ENCODE results near the gene EHBP1. TPM values are rescaled to one million over a fixed set of nuclear protein-coding genes. Genes with fewer than 3 reads are reported as not detected.

The EHBP1 gene
- total and polyA plus RNA-seq, 4 donors: 12.0 to 70.9 (median 28.1) TPM

DNA sequence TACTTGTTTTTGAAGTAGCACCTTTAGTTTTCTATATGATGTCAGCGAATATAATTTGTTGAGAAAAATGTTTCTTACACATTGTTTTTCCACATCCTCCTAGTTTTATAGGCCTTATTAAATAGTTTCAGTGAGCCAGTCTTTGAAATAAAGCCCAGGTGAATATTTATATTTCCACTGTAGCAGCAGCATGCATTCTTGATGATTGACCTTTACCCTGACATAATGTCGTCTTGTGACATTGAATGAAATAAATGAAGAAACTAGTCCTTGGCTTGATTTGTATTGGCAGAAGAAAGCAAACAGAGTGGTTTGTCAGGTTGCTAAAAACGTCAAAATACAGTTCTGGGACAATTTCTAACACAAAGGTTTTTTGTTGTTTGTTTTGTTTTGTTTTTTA is 84.4 kb downstream of the EHBP1 start:
- intact Hi-C loops (cut with DNase I): loop anchor here in 1 of 2 donors (5.0 to 10.0 kb wide), 2 partner anchors 235 to 697 kb away; no protein-coding TSS in a partner anchor
- DNase-seq: no peak
- H3K27ac ChIP-seq (ENCODE audit: low read depth in 1 of 2, low read length in 2 of 2): no peak overlapping the region
- no peaks in the 10 kb centered on the region for H3K27me3 ChIP-seq (ENCODE audit: control insufficient read depth in 1 of 2, insufficient read depth in 2 of 2, low read length in 1 of 2)
- no peak for ATAC-seq (ENCODE audit: low FRiP score)
- 75 to 76% methylated on average over 3 of the region's 3 CpGs for WGBS, 2 donors
- no peaks in the 10 kb centered on the region for H3K36me3 ChIP-seq (ENCODE audit: control insufficient read depth in 1 of 2, insufficient read depth in 2 of 2, low read length in 1 of 2)
- no peak overlapping the region for H3K4me3 ChIP-seq (ENCODE audit: low read length in 2 of 2)
- H3K4me1 ChIP-seq (ENCODE audit: control insufficient read depth in 1 of 2, insufficient read depth in 2 of 2, low read length in 2 of 2): no peaks in the 10 kb centered on the region
- no peaks in the 10 kb centered on the region for H3K9me3 ChIP-seq (ENCODE audit: control insufficient read depth, low read length)

DNA sequence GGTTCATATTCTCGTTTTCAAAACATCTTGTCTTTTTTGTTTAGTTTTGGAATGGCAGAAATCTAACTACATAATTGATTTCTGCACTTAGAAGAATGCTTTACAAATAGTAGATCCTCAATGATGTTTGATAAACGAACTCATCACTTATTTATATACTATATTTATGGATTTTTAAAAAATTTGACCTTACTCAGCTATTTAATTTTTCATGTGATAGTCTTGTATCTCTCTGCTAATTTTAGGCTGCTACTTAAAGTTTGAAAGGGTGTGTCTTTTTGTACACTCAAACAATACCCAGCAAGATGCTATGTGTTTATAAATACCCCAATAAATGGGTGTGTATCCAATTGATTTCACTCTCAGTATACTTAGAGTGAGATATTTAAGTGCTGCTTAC is 86.9 kb downstream of the EHBP1 start:
- intact Hi-C loops (cut with DNase I): no loop called here
- no peaks in the 10 kb centered on the region for H3K36me3 ChIP-seq (ENCODE audit: control insufficient read depth in 1 of 2, insufficient read depth in 2 of 2, low read length in 1 of 2)
- H3K4me1 ChIP-seq (ENCODE audit: control insufficient read depth in 1 of 2, insufficient read depth in 2 of 2, low read length in 2 of 2): no peaks in the 10 kb centered on the region
- H3K4me3 ChIP-seq (ENCODE audit: low read length in 2 of 2): no peak overlapping the region
- ATAC-seq (ENCODE audit: low FRiP score) (no peak), DNase-seq (no peak)
- no peak overlapping the region for H3K27ac ChIP-seq (ENCODE audit: low read depth in 1 of 2, low read length in 2 of 2)
- H3K27me3 ChIP-seq (ENCODE audit: control insufficient read depth in 1 of 2, insufficient read depth in 2 of 2, low read length in 1 of 2): no peaks in the 10 kb centered on the region
- WGBS, 2 donors: 89 to 90% methylated on average over 2 of the region's 2 CpGs
- H3K9me3 ChIP-seq (ENCODE audit: control insufficient read depth, low read length): no peaks in the 10 kb centered on the region

DNA sequence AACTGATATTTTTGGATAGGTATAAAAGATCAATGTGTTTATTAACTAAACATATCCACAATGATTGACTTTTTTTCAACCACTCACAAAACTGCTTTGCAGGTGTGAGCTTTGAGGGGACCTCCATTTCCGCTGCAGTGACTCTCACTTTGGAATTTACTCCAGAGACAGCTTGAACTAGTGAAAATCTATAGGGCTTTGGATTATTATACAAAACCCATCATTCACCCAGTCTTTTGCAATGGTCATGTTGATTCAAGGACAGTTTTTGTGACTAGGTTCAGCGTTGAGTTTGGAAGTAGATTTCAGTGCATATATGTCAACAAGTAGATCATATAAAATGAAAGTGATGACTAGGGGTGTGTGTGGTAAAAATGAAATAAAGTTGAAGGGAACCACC is 87.7 kb downstream of the EHBP1 start:
- WGBS, 2 donors: 97 to 98% methylated on average over 2 of the region's 2 CpGs
- no peak for ATAC-seq (ENCODE audit: low FRiP score)

DNA sequence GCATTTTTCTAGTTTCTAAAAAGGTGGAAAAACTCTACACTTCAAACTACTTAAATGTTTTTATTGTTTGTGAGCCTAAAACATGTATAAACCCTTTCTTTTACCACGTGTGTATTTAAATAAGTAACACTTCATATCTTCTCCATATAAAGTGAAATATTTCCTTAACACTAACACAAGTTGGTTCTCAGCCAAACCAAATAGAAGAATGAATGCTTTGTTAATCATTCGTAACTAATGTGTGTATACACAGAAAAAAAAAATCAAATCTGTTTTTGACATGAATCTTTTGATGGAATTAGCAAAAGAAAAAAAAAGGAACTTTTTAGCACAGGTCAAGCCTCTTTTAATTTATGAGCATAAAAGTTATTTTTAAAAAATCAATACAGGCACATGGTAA is 89.3 kb downstream of the EHBP1 start:
- no peak overlapping the region for H3K27ac ChIP-seq (ENCODE audit: low read depth in 1 of 2, low read length in 2 of 2)
- intact Hi-C loops (cut with DNase I): no loop called here
- H3K4me3 ChIP-seq (ENCODE audit: low read length in 2 of 2): no peak overlapping the region
- no peaks in the 10 kb centered on the region for H3K36me3 ChIP-seq (ENCODE audit: control insufficient read depth in 1 of 2, insufficient read depth in 2 of 2, low read length in 1 of 2)
- no peaks in the 10 kb centered on the region for H3K9me3 ChIP-seq (ENCODE audit: control insufficient read depth, low read length)
- 14 to 16% methylated on average over 2 of the region's 2 CpGs for WGBS, 2 donors
- H3K27me3 ChIP-seq (ENCODE audit: control insufficient read depth in 1 of 2, insufficient read depth in 2 of 2, low read length in 1 of 2): no peaks in the 10 kb centered on the region
- no peak for ATAC-seq (ENCODE audit: low FRiP score)
- DNase-seq: no peak
- no peaks in the 10 kb centered on the region for H3K4me1 ChIP-seq (ENCODE audit: control insufficient read depth in 1 of 2, insufficient read depth in 2 of 2, low read length in 2 of 2)

More for the DNA sequence above, 87.7 kb downstream of the EHBP1 start:
- no peak for DNase-seq
- Histone ChIP-seq H3K4me3 (ENCODE audit: low read length in 2 of 2) (no peak overlapping the region), H3K9me3 (ENCODE audit: control insufficient read depth, low read length) (no peaks in the 10 kb centered on the region), H3K27me3 (ENCODE audit: control insufficient read depth in 1 of 2, insufficient read depth in 2 of 2, low read length in 1 of 2) (no peaks in the 10 kb centered on the region), H3K36me3 (ENCODE audit: control insufficient read depth in 1 of 2, insufficient read depth in 2 of 2, low read length in 1 of 2) (no peaks in the 10 kb centered on the region), H3K27ac (ENCODE audit: low read depth in 1 of 2, low read length in 2 of 2) (no peak overlapping the region), H3K4me1 (ENCODE audit: control insufficient read depth in 1 of 2, insufficient read depth in 2 of 2, low read length in 2 of 2) (no peaks in the 10 kb centered on the region)
- intact Hi-C loops (cut with DNase I): no loop called here

DNA sequence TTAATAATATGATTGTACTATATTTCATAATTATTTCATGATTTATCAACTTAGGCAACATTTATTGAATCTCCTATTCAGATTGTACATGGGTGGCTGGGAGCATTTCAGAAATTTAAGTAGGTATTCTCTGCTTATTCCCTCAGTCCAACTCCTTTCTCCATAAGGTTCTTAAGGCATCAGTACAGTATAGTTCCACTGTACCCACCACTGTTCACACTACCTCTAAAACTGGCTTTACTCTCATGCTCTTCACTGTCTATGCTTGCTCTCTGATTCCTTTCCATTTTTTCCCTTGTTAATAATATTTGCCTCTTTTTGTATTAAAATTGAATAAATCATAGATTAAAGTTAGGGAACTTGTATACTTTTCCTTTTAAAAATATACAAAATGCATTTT is 89.8 kb downstream of the EHBP1 start:
- DNase-seq (no peak), ATAC-seq (ENCODE audit: low FRiP score) (no peak)
- no peaks in the 10 kb centered on the region for H3K36me3 ChIP-seq (ENCODE audit: control insufficient read depth in 1 of 2, insufficient read depth in 2 of 2, low read length in 1 of 2)
- no peak overlapping the region for H3K4me3 ChIP-seq (ENCODE audit: low read length in 2 of 2)
- H3K9me3 ChIP-seq (ENCODE audit: control insufficient read depth, low read length): no peaks in the 10 kb centered on the region
- intact Hi-C loops (cut with DNase I): no loop called here
- no peak overlapping the region for H3K27ac ChIP-seq (ENCODE audit: low read depth in 1 of 2, low read length in 2 of 2)
- H3K4me1 ChIP-seq (ENCODE audit: control insufficient read depth in 1 of 2, insufficient read depth in 2 of 2, low read length in 2 of 2): no peaks in the 10 kb centered on the region
- H3K27me3 ChIP-seq (ENCODE audit: control insufficient read depth in 1 of 2, insufficient read depth in 2 of 2, low read length in 1 of 2): no peaks in the 10 kb centered on the region

DNA sequence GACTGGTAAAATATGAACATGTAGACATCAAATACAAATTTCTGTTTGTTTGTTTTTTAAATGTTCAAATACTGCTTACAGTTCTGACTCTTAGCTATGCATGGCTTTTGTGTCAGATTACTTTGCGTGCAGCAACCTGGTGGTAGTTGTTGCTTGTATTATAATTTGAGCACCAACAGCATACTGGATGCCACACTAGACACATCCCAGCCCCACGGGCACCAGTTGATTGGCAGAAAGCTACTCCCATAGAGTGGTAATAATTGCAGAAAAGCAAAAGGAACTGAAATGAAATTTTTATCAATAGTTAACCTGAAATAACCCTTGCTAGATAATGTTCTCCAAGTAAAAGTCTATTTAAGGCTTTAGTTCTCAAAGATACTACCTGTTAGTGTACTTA is 91.6 kb downstream of the EHBP1 start:
- ATAC-seq (ENCODE audit: low FRiP score): no peak

DNA sequence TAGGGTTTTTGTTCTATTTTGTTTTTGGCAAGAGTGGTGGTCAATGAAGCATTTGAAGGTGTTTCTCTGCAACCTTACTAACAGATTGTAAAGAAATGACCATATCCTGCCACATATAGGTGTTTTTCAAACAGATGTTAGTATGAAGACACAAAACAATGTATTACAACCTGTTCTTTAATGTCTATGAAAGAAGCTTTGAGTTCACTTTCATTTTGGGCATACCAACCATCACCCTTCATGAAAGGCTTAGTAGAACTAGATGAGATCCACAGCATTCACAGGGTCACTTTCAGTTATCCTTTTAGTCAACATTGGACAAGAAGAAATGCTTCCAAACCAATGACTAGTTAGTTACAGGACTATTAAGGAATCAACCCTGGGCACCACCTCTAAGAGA is 95.1 kb downstream of the EHBP1 start:
- H3K27ac ChIP-seq (ENCODE audit: low read depth in 1 of 2, low read length in 2 of 2): no peak overlapping the region
- DNase-seq: no peak

More for the DNA sequence above, 91.6 kb downstream of the EHBP1 start:
- Histone ChIP-seq H3K9me3 (ENCODE audit: control insufficient read depth, low read length) (no peaks in the 10 kb centered on the region), H3K4me3 (ENCODE audit: low read length in 2 of 2) (no peak overlapping the region), H3K4me1 (ENCODE audit: control insufficient read depth in 1 of 2, insufficient read depth in 2 of 2, low read length in 2 of 2) (no peaks in the 10 kb centered on the region), H3K27ac (ENCODE audit: low read depth in 1 of 2, low read length in 2 of 2) (no peak overlapping the region), H3K27me3 (ENCODE audit: control insufficient read depth in 1 of 2, insufficient read depth in 2 of 2, low read length in 1 of 2) (no peaks in the 10 kb centered on the region), H3K36me3 (ENCODE audit: control insufficient read depth in 1 of 2, insufficient read depth in 2 of 2, low read length in 1 of 2) (no peaks in the 10 kb centered on the region)
- no peak for DNase-seq
- intact Hi-C loops (cut with DNase I): no loop called here
- WGBS, 2 donors: 97% methylated on average over 2 of the region's 2 CpGs

DNA sequence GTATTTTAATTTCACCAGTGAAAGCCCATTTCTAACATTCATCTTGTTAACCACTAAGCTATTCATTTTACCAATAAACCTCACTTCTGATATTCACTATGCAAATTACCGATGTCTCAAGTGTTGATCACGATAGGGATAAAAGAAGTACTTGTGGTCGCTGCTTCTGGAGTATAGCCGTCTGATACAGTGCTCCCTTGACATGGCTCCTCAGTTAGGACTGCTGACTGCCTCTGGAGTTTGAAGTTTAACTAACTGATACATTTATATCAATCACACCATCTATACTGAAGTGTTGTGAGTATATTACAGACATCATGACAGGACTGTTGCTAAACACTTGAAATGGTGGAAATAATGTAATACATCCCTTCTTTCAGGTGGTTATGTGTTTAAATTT is 95.6 kb downstream of the EHBP1 start:
- 93 to 96% methylated on average over 4 of the region's 4 CpGs for WGBS, 2 donors
- DNase-seq (no peak), ATAC-seq (ENCODE audit: low FRiP score) (no peak)
- Histone ChIP-seq H3K36me3 (ENCODE audit: control insufficient read depth in 1 of 2, insufficient read depth in 2 of 2, low read length in 1 of 2) (no peaks in the 10 kb centered on the region), H3K4me3 (ENCODE audit: low read length in 2 of 2) (no peak overlapping the region), H3K9me3 (ENCODE audit: control insufficient read depth, low read length) (no peaks in the 10 kb centered on the region), H3K27ac (ENCODE audit: low read depth in 1 of 2, low read length in 2 of 2) (no peak overlapping the region), H3K4me1 (ENCODE audit: control insufficient read depth in 1 of 2, insufficient read depth in 2 of 2, low read length in 2 of 2) (no peaks in the 10 kb centered on the region), H3K27me3 (ENCODE audit: control insufficient read depth in 1 of 2, insufficient read depth in 2 of 2, low read length in 1 of 2) (no peaks in the 10 kb centered on the region)
- intact Hi-C loops (cut with DNase I): no loop called here

More for the DNA sequence above, 95.1 kb downstream of the EHBP1 start:
- ATAC-seq (ENCODE audit: low FRiP score): no peak
- H3K4me1 ChIP-seq (ENCODE audit: control insufficient read depth in 1 of 2, insufficient read depth in 2 of 2, low read length in 2 of 2): no peaks in the 10 kb centered on the region
- H3K36me3 ChIP-seq (ENCODE audit: control insufficient read depth in 1 of 2, insufficient read depth in 2 of 2, low read length in 1 of 2): no peaks in the 10 kb centered on the region
- no peaks in the 10 kb centered on the region for H3K27me3 ChIP-seq (ENCODE audit: control insufficient read depth in 1 of 2, insufficient read depth in 2 of 2, low read length in 1 of 2)
- H3K9me3 ChIP-seq (ENCODE audit: control insufficient read depth, low read length): no peaks in the 10 kb centered on the region
- H3K4me3 ChIP-seq (ENCODE audit: low read length in 2 of 2): no peak overlapping the region
- intact Hi-C loops (cut with DNase I): no loop called here

DNA sequence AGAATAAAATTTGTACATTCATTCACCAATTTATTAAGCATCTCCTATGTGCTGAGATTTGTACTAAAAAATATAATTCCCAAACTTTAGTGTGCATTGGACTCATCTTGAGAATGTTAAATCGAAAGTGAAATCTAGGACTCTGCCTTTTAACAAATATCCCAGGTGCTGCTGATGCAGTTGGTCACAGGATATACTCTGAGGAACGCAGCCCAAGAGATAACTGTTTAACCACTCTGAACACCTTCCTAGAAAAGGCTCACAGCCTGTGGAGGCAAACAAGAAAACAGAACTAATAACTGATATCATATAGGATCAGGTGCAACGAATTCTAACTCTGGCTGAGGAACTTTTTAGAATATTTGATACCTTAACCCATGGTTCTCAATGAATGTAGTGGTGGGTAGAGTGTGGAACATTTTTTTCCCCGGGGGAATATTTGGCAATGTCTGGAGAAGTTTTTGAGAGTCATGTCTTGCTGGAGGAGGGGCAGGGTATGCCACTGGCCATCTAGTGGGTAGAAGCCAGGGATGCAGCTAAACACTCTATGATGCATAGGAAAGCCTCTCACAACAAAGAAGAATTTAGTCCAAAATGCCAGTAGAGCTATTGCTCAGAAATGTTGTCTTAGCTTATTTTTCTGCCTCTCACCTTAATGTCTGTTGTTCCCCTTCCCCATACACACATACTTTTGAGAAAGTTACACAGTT is 96.5 kb downstream of the EHBP1 start:
- Histone ChIP-seq H3K4me3 (ENCODE audit: low read length in 2 of 2) (no peak overlapping the region), H3K36me3 (ENCODE audit: control insufficient read depth in 1 of 2, insufficient read depth in 2 of 2, low read length in 1 of 2) (no peaks in the 10 kb centered on the region), H3K27me3 (ENCODE audit: control insufficient read depth in 1 of 2, insufficient read depth in 2 of 2, low read length in 1 of 2) (no peaks in the 10 kb centered on the region), H3K9me3 (ENCODE audit: control insufficient read depth, low read length) (peaks cover 2% of the 10 kb centered on the region), H3K4me1 (ENCODE audit: control insufficient read depth in 1 of 2, insufficient read depth in 2 of 2, low read length in 2 of 2) (no peaks in the 10 kb centered on the region), H3K27ac (ENCODE audit: low read depth in 1 of 2, low read length in 2 of 2) (no peak overlapping the region)
- intact Hi-C loops (cut with DNase I): no loop called here
- ATAC-seq (ENCODE audit: low FRiP score) (no peak), DNase-seq (no peak)
- WGBS, 2 donors: 88 to 95% methylated on average over 4 of the region's 4 CpGs
